ENCODE results near the gene DNAJC5G.

Gene DNAJC5G

GRCh38 chr2:27255660-27256059 lies 19.6 kb upstream of the DNAJC5G start:
- no peak for TF ChIP-seq CTCF (conservative IDR thresholded peaks at IDR 0.05)
- no peak overlapping the region for H3K27ac ChIP-seq

- no peak overlapping the region for H3K27ac ChIP-seq
- TF ChIP-seq CTCF (conservative IDR thresholded peaks at IDR 0.05) = no peak
Measured at GRCh38 chr2:27256855-27257454, 18.3 kb upstream of the DNAJC5G start.

- no peak for TF ChIP-seq CTCF (conservative IDR thresholded peaks at IDR 0.05)
- H3K27ac ChIP-seq = no peak overlapping the region
Measured at GRCh38 chr2:27258051-27258450, 17.2 kb upstream of the DNAJC5G start.

- H3K27ac ChIP-seq = no peak overlapping the region
- TF ChIP-seq CTCF (conservative IDR thresholded peaks at IDR 0.05) = no peak
Measured at GRCh38 chr2:27261241-27261925, 13.8 kb upstream of the DNAJC5G start.

- H3K27ac ChIP-seq = no peak overlapping the region
- no peak for TF ChIP-seq CTCF (conservative IDR thresholded peaks at IDR 0.05)
Measured at GRCh38 chr2:27261926-27262298, 13.3 kb upstream of the DNAJC5G start.

- no peak within 1 kb of the TSS; the same call in 1 of the 2 replicates for H3K27ac ChIP-seq
- TF ChIP-seq CTCF (conservative IDR thresholded peaks at IDR 0.05) = no peak
Measured at GRCh38 chr2:27262379-27263286, 12.6 kb upstream of the DNAJC5G start, which contains the start of gene SLC30A3. Gene SLC30A3, minus strand, starts transcription at chr2:27263047. Its CDS starts 141 bp downstream, at chr2:27262906.
